ENCODE measurements around the gene SPTB.

Gene SPTB

DNA sequence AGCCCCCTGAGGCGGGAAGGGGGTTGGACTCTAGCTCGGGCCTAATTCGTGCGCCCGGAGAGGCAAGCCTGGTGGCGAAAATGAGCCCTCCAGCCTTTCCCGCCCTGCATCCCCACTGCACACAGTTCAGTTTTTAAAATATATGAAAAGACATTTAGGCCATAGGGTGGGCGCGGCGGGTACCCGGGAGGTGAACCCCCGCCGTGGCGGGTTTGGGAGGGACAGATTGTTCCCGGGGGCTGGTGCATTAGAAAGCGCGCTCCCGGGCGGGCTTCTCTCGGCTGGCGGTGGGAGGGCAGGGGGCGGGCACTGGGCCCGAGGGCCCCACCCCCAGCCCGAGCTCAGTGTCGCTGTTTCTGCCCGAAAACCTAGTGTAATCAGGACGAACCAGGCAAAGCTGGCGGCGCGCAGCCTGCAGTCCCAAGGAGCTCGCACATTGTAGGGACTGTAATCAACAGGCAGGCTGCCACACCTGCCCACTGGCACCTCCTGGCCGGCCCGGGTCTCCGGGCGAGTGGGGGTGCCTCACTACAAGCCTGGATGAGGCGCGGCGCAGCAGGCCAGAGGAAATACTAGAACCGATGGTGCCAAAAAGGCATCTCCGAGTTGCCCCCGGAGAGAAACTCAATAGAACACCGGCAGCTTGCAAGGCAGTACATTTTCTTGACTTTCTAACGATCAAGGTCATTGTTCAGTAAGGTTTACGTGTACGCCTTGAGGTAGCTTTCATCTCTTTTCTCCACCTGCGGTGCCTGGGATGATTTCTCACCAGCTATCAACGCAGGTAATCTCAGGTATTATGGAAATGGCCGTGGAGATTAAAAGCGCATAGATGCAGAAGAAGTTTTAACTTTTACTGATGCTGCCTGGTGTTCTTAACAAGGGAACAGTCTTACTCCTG, 764 bp upstream of the SPTB start:
- no peak for DNase-seq

DNA sequence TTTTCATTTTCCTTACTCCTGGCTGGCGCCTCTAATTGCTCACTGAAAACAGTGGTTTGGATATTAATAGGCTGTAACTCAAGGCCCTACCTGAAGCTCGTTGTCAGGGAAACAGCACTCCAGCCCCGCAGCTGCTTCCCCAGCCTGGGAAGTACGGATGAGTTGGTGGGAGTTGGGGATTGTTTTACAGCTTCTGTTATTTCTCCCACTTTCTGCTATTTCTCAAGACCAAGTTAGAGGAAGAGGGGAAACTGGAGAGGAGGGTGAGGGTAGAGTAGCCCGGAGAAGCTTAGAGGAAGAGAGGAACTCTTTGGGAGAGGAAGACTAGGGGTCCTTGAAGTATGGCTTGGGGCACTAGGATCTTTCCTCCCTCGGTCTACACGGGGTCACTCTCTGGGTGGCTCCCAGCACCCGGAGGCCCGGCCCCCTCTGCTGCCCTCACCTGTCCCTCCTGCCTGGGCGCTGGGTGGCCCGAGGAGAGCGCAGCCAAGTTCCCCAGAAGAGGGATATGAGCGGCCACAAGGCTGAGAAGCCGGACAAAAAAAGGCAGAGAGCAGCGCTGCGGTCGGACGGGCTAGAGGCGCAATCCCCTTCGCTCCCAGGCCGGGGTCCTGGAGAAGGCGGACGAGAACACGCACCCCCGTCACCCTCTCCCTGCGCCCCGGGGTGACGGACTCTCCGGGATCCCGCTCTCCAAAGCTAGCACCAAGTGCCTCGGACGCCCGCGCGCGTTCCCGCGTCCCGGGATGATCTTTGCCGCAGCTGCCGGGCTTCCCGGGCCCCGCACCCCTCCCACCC, 671 bp downstream of the SPTB start:
- no peak for DNase-seq

DNA sequence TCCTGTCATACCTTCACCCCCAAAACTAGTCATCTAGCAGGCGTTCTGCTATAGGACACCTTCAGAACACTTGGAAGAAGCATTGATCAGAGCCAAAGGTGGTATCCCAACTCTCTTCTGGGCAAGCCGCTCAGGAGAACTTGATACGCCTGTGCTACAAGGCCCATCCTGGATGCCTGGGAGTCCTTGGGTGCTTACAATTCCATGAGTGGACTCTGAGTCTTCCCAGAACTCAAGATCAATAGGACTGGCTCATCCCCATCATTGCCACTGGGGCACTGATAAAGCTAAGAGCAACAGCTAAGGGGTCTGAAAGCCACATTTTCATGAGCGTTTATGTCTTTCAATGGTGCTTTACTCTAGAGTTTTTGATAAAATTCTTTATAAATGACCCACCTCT, 1.9 kb downstream of the SPTB start:
- no peak for DNase-seq

DNA sequence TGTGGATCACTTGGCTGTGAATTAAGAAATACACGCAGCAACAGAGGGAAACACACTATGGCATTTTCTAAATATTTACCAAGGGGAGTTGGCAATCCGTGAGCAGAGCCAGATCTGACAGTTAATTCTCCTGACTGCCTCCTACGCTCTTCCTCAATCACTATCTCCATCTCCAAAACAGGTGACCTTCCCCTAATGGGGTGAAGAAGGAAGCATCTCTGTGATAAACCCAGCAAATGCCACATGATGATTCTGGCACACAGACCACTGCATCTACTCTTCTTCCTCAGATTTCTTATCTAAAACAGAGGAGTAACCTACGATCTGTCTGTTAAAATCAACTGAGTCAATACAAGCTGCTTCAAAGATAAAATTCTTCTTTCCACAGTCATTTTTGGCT, 4.4 kb downstream of the SPTB start:
- no peak for DNase-seq

DNA sequence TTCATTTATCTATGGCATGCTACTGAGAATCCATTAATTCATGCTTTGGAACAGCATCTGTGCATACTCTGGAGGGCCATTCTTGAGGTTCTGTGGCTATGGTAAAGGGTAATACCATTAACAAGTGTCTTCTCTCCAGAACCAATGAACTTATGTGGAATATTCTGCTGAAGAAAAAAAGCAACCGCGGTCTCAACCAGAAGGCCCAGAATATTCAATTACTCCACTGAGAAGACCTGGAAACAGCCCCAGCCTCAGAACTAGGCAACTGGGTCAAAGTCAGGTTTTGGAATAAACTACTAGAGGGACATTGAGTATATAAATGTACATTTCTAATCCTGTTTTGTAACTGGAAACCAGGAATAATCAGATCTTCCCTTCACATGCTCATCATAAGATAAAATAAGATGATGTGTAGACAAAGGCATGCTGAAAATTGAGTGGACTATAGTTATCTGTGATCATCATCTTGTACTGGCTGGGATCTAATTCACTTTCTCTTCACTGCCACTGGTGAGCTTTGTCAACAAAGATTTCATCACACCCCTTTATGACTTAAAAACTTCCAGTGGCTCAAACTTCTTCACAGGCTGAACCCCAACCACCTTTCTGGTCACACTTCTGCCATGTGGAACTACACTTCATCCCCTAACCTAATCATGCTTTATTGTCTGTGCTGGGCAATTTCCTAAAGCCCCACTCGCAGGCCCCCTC, 6.0 kb downstream of the SPTB start:
- DNase-seq: no peak

DNA sequence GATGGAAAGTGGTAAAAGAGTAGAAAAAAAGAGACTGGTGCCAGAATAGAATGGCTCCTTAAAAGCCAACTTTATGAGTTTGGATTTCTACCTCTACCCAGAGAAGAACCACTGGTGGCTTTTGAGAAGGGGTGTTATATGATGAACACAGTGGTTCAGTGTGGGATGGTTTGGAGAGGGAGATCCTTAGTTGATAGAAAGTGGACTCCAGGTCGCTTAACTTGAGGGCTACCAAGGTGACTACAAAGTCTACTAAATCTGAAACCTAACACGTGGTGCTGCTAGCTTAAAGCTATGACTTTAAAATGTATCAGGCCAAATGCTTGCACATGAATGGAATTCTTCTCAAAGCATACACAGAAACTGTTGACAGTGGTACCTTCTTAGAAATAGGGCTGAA, 8.4 kb downstream of the SPTB start:
- DNase-seq: no peak

DNA sequence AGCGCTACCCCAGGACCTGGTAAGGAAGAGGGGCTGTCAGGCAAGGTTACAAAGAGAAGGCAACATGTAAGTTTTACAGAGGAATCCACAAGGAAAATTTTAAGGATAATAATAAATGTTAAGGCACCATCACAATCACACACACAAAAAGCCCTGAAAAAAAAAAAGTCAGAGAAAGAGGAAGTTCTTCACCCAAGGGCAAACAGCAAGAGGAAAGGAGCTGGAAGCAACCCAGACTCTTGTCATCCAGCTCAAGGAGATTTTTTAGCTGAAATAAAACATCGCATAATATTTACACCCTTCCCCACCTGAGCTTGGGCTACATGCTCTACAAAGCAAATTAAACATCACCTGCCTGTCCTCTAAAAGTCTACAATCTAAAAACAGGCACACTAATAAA, 9.5 kb downstream of the SPTB start:
- DNase-seq: no peak

DNA sequence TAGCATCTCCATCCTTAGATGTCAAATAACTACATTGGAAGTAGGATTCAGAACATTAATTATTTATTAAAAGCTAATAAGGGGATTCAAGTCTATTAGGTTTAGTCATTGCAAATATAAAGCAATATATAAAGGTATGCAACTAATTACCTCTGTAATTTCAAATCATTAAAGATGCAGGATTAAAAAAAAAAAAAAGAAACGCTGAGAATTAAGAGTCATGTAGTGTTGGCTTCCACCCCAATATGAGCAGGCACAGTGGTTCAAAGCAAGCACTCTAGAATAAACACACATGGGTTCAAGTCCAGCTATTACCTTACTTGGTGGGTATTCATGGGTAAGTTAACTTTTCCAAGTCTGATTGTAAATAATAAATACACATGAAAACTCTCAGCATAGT, 10.9 kb downstream of the SPTB start:
- no peak for DNase-seq

DNA sequence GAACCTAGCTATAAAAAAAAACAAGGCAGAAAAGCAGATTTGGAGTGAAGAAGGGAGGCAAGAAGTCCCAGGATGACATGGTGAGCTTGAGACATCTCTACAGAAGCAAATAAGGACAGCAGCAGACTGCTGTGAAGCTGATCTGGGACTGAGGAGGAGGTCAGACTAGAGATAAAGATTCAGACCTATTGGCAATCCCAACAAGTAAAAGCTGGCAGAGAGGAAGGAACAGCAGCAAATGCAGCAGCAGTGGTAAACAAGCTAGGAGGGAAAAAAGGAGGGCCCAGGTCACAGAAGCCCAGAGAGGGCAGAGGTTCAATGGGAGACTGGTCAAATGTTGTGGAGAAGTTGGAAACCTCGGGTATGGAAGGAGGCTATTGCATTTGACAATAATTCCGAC, 11.3 kb downstream of the SPTB start:
- no peak for DNase-seq

DNA sequence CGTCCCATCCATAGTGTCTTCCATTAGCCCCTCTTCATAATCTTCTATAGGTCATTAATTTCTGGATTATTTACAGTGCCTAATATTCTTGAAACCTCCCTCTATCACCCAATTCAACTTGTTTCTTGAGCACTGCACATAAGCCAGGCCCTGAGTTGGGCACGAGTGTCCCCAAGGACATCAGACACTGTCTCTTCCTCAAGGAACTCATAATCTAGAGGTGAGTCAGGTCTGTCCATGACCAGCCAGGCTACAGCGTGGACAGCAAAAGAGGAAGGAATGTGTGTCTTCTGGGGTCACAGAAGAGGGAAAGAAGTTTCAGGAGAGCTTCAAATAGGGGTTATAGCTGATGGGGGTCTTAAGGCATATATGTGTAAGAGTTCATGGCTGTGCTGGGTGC, 12.5 kb downstream of the SPTB start:
- no peak for DNase-seq

DNA sequence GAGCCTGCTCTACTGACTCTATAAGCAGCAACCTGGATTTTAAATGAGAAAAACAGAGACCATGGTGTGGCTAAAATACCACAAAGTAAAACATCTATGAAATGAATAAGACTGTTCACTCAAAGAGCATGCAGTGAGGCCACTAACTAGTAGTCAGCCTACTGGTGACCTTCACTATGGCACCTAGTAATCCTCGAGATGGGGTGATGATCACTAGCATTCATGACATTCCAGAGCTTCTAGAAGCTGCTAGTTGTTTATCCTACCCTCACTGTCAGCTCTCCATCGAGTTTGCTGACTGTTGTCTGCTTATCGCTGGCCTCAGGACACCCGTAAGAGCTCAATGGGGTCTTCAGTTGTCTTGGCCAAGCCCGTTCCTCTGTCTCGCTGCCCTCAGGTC, 13.7 kb downstream of the SPTB start:
- DNase-seq: no peak

DNA sequence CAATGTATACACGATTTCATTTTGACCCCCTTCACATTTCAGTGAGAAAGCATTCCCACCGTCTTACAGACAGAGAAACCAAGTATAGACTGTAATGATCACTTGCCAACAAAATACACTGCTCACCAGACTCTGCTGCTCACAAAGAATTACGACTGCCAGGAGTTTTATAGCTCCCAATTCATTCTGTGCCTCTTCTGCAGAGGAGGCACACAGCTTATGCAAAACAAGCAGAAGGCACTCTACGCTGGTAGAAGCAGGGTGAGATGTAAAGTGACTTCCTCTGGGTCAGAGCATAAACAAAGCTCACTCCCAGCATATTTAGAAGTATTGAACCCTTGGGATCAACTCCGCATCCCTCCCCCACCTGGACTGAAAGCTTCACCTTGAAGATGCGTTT, 14.6 kb downstream of the SPTB start:
- no peak for DNase-seq

DNA sequence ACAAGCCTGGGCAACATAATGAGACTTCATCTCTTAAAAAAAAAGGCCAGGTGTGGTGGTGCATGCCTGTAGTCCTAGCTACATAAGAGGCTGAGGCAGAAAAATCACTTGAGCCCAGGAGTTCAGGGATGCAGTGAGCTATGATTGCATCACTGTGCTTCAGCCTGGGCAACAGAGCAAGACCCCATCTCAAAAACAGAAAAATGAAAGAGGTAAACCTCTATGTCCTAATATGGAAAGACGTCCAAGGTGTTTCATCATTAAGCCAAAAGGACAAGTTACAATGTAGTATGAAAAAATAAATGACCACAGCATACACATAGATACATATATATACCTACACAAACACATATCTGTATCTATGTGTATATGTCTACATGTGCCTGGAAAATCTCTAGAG, 15.4 kb downstream of the SPTB start:
- no peak for DNase-seq

DNA sequence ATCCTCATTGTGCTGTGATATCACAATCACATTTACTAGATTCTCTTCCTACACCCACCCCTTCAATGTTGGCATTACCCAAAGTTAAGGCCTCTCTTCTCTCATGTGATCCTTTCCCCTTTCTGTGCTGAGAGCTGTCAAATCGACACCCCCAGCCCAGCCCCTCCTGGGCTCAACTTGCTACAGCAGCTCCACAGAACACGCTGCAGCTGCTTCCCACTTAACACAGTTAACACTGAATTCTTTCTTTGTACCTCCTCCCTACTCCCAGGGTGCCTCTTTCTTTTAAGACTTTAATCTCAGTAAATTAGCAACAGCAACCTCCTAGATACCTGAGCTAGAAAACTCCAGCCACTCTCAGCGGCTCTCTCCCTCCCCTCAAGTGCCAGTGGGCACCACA, 17.8 kb downstream of the SPTB start:
- DNase-seq: no peak

DNA sequence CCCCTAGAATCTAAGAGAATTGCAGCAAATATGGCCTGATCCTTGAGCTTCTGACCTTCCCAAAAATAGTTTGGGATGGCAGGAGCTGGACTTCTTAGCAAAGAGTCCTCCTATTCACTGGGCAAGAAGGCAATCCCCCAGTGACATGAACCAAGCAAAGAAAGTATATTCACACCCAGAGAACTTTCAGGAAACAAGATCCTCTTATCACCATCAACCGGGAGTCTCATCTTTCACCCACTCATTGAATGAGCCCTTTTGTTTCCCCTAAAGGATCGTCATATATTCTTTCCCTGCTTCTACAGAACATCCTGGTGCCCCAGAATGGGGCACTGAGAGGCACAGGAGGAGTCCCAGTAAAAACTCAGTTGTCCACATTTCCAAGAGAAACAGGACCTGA, 19.7 kb downstream of the SPTB start:
- no peak for DNase-seq

DNA sequence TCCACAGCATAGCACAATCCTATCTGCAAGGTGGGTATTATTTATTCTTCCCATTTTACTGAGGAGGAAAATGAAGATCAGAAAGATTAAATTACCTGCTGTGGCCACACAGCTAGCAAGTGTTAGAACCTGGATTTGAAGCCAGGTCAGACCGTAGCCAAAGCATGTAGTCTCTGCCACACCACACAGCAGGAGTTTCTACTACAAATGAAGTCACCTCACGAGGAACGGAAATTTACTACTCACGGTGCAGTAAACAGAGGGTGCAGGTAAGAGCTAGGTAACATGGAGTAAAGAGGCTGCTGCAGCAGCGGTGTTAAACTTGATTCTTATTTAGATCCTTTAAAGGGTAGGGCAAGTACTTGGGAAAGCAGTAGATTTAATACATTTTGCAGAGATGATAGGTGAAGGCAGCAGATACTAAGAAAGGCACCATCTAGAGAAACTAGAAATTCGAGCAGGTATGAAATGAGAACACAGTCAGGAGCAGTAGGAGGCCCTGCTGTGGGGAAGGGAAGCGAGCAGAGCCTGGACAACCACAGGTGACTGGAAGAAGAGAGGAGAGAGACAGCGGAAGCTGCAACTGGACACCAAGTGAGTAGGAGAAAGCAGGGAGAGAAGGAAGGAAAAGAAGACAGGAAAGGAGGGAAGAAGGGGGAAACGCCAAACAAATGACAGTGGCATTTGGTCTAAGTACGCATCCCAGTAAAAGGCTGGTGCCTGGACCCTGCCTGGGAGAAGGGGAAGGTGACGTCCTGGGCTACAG, 21.5 kb downstream of the SPTB start:
- no peak for DNase-seq

DNA sequence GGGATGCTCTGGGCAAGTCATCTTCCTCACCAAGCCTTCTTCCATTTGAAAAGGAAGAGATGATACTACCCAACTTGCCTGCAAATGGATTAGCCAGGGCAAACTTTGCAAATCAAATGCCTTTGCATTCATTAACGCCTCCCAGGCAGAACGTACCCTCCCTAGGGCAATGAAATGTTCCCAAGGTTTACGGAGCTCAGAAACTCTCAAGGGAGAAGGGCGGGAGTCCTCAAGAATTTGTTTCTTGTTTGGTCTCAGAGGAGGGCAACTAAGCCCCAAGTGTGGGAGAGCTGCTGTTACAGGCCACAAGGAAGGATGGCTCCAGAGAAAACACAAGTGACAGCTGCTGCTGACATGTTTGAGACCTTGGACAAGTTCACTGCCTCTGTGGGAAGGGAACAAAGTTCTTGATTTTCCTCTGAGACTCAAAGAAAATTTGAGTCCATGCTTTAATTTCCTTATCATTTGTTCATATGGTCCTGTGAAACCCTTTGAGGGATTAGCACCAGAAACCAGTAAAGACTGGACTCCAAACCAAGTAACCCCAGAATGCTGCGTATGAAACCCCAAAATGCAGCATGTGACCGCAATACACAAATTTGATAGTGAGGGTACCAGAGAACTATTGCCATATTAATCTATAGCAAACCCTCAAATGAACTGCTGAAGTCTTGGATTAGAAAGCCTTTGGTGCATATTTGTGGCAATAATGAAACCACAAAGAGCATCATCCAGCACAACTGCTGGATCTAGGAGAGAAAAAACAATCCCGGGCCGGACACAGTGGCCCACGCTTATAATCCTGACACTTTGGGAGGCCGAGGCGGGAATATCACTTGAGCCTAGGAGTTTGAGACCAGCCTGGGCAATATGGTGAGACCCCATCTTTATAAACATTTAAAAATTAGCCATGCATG, 22.9 kb downstream of the SPTB start:
- no peak for DNase-seq

DNA sequence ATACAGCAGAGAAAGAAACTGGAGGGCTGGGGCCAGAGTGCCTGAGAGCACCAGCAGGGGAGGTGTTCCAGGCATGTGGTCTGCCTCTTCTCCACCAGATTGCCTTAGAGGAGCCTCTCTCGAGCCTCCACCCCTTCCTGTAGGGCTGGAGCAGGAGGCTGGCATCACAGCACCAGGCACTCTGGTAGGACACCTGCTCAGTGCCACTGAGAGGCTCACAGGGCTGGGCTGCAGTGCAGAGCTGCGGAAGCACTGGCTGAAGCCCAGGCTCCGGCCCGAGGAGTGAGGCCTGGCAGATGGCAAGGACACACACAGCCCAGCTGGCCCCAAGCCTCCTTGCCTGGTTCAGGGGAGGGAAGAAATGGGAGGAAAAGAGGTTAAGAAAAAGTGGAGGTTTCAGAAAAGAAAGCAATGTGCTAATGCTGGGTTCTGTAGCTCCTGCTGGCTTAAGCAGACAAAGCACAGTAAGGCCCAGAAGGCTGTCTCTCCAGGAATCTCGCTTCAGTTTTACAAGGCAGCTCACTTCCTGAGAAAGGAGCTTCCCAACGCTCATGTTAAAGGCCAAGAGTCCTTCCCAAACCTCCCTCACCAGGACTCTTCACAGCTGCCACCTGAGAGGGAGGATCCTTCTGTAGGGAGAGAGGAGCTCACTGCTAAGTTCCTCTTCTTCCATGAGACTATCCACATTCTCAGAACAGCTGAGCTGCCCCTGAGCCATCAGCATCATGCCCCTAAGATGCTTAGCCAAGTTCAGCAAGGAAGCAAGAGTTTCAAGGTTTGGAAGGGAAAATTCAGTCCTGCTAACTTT, 23.8 kb downstream of the SPTB start:
- DNase-seq: no peak

DNA sequence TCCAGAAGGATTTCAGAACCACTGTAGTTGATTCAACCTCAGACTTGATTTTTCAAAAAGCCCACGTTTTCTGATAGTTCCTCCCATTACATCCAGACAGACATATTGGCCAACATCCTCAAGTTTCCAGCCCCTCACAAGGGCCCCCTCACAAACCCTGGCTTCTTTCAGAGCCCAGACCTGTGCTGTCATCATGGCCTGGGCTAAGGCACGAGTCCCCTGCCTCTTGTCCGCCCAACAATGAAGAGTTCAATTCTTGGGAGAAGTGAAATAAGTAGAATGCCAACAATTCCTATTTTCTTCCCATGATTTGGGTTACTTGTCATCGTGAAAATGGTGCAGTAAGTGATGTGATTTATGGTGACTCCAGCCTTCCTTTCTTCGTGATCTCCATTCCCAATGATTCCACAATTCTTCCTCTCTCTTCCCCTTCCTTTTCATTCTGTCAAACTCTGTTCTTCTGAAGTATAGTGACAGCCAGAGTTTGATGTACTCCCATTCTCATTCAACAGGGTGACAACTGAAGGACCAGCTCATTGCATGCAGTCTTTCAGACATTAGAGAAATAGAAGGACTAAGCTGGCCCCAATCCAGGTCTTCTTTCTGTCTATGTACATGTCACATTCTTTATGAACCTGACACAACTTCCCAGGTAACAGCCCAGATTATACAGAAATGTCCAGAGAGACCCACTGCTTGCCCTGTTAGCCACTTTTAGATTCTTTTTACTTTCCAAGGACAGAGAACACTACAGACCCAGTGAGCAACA, 29.2 kb downstream of the SPTB start:
- no peak for DNase-seq

DNA sequence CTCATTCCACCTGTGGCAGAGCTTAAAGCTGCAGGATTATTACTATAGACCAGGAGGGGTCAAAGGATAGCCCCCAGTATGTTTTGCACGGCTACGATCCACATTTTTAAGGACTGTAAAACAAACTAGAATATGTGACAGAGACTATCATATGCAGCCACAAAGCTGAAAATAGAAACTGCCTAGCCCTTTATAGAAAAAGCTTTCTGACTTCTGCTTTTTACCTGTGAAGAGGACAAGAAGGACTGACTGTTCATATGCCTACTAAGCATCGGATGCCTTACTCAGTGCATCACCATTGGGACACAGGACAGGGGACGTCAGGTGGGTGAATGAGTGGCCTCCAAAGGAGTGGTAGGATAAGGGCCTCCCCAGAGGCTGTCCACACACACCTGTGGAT, 29.8 kb downstream of the SPTB start:
- DNase-seq: no peak

Measured in SIG-M5 (cell line).